SW480 (cell line): Measurements from ENCODE around the gene ANKFY1.
"Not testable (repeated sequence)": the region's sequence is repeated elsewhere in the genome, so short reads cannot be mapped to it uniquely, and the experiment has no call there.

Experiments
- DNase-seq: peaks from one replicate; pipeline ENCODE4 v3.0.0-alpha.2; 2016; ENCODE audit warnings: low spot score

Gene ANKFY1

DNA sequence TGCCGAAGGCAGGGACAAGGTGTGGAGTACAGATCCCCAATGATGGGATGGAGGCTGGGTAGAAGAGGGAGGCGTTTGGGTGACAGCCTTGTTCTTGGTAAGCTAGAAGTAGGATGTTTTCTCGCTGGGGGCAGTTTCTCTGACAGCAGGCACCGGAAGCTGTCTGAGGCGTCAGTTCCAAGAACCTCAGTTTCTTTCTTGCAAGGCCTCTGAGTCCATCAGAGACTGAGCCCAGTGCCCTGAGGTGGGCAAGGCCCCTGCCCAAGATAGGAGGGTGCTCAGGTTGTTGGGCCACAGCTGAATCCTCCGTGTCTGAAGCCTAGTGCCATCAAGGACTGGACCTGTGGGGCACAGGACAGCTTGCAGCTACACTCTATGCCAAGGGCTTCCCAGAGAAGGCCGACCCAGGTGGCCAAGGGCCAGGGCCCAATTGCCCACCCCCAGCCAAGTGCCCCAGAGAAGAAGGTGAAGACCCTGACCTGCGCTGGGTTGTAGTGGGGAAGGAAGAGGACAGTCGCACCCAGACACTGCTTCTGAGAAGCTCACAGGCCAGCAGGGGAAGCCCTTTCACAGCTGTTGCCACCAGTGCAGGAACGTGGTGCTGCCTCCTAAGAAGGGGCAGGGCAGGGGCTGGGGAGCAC is 107.7 kb downstream of the ANKFY1 start:
- no peak for DNase-seq

- no peak for DNase-seq
Observed at GRCh38 chr17:4154201-4154600, 109.6 kb downstream of the ANKFY1 start.

- no peak for DNase-seq
Observed at GRCh38 chr17:4152471-4152870, 111.3 kb downstream of the ANKFY1 start.

GRCh38 chr17:4150096-4150495 is 113.7 kb downstream of the ANKFY1 start:
- DNase-seq = no peak

DNA sequence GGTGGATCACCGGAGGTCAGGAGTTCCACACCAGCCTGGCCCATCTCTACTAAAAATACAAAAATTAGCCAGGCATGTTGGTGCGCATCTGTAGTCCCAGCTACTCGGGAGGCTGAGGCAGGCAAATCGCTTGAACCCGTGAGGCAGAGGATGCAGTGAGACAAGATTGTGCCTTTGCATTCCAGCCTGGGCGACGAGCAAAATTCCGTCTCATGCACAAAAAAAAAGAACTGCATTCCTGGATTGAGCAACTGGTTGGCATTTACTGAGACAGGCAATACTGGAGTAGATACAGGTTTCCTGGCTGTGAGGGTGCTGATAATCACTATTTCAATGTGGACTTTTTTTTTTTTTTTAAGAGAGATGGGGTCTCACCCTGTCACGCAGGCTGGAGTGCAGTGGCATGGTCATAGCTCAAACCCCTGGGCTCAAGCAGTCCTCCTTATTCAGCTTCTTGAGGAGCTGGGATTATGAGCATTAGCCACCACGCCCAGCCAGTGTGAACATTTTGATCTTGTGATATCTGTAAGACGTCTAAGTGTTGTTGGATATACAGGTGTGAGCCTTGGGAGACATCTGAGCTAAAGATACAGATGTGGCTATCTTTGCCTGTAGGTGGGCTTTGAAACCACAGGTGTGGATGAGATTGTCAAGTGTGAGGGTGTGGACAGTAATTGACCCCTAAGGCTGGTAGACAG is 115.0 kb downstream of the ANKFY1 start:
- DNase-seq = no peak

- DNase-seq = no peak
Observed at GRCh38 chr17:4147751-4148310, 115.9 kb downstream of the ANKFY1 start.

DNA sequence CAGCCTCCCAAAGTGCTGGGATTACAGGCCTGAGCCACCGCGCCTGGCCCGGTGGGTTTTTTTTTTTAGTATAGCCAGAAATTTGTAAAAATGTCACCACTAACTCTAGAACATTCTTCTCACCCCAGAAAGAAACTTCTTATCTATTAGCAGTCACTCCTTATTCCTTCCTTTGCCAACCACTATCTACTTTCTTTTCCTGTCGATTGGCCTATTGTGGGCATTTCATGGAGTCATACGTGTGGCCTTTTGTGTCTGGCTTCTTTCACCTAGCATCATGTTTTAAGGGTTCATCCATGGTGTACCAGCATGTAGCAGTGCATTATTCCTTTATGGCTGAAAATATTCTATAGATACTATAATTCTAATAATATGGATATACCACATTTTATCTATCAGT is 117.1 kb downstream of the ANKFY1 start:
- DNase-seq = no peak

DNA sequence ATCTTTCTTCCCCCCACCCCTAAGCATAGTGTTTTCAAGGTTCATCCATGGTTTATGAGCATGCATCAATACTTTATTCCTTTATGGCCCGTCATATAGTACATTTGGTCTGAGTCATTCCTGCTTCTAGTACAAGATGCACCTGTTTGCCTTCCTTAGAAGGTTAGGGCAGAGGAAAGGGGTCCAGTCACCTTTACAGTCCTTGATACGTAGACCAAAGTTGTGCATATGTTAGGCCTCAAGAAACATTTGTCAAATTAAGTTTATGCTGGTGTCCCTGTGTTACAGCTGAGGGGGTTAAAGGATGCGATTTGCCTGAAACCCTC is 119.4 kb downstream of the ANKFY1 start:
- no peak for DNase-seq

DNA sequence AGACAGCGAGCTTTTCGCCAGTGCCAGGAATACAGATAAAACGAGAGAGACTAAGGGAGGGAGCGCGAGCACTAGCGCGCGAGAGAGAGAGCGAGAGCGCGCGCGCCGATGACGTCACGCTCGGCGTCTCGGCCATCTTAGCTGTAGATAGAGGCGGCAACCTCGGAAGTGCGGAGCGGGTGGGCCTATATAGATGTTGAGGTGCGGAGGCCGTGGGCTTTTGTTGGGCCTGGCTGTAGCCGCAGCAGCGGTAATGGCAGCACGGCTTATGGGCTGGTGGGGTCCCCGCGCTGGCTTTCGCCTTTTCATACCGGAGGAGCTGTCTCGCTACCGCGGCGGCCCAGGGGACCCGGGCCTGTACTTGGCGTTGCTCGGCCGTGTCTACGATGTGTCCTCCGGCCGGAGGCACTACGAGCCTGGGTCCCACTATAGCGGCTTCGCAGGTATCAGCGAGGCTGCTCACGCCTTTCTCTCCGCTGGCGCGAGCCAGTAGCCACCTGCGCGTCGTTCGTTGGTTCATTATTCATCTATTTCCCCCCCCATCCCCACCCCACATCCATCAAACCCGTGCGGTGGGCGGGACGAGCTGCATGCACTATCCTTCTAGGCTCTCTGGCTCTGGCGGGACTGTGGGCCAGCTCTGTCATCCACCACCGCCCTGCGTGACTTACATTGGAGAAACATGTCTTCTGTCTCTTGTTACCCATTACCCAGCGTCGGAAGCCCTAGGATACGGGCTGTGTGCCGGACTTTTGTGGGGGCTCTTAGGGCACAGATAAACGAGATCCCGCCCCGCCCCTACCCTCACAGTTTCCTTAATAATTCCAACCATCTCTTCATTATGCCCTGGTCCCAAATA is 120.0 kb downstream of the ANKFY1 start:
- DNase-seq = peak; percentile 93

GRCh38 chr17:4142107-4142900 is 121.5 kb downstream of the ANKFY1 start:
- peak; percentile 25 for DNase-seq

DNA sequence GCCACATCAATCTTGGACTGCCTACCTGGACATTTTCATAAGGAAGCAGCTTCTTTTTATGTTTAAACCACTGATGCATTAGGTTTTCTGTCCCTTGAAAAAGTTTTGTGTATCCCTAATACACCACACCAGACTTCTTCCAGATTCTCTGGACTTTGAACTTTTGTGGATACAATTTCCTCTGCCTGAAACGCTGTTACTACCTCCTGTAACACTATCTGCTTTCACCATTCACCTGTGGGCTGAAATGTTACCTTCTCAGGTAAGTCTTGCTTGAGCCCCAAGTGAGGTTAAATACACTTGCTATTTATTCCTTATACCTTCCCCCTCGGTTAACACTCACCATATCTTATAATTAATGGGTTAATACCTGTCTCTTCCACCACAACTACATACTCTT is 123.7 kb downstream of the ANKFY1 start:
- no peak for DNase-seq

GRCh38 chr17:4138906-4139526 is 124.8 kb downstream of the ANKFY1 start:
- DNase-seq = not testable (repeated sequence)

- no peak for DNase-seq
Observed at GRCh38 chr17:4136373-4136772, 127.4 kb downstream of the ANKFY1 start.

DNA sequence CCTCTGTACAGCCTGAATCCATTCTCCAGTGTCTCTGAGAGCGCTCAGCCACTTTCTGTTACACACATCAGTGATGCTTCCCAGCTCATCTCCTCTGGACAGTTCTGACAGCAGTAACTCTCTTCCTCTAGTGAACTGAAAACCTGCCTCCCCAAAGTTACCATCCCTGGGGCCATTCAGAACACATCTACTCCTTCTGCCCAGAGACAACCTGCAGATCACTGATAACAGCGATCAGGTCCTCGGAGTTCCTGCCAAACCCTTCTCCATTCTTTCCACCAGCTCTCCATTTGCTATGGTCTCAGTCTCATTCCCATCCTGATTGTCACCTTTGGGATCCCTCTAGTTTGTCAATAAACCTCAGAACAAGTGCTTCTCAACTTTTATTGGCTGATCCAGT is 128.3 kb downstream of the ANKFY1 start:
- no peak for DNase-seq

DNA sequence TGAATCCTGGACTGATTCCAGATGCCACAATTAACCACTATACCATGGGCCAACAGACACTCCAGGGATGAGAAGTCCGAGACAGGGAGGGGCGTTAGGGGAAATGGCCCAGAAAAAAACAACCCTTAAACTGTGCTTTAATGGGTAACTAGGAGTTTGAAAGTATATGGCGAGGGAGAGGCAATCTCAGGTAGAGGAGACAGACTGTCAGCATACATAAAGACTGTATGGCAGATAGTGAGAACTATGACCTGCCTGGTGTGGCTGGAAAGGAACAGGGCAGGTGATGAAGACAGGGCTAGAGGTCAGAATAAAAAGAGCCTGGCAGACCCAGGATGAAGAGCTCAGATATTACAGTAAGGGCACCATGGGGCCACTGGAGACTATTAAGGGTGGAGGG is 129.1 kb downstream of the ANKFY1 start:
- DNase-seq = no peak

GRCh38 chr17:4130715-4131114 is 133.1 kb downstream of the ANKFY1 start:
- no peak for DNase-seq

GRCh38 chr17:4127555-4127954 is 136.2 kb downstream of the ANKFY1 start:
- DNase-seq = no peak

- DNase-seq = no peak
Observed at GRCh38 chr17:4125552-4125951, 138.2 kb downstream of the ANKFY1 start.

- DNase-seq = no peak
Observed at GRCh38 chr17:4124999-4125398, 138.8 kb downstream of the ANKFY1 start.

DNA sequence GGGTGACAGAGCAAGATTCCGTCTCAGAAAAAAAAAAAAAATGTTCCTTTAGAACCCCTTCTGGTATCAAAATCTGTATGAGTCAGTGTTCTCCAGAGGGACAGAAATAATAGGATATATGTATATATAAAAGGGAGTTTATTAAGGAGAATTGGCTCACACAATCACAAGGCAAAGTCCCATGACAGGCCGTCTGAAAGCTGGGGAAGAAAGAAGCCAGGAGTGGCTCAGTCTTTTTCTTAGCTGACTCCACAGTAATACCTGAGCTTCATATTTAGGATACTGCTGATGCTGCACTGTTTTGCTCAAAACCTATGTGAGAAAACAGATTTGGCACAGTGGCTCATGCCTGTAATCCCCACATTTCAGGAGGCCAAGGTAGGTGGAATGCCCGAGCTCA is 143.4 kb downstream of the ANKFY1 start:
- no peak for DNase-seq

DNA sequence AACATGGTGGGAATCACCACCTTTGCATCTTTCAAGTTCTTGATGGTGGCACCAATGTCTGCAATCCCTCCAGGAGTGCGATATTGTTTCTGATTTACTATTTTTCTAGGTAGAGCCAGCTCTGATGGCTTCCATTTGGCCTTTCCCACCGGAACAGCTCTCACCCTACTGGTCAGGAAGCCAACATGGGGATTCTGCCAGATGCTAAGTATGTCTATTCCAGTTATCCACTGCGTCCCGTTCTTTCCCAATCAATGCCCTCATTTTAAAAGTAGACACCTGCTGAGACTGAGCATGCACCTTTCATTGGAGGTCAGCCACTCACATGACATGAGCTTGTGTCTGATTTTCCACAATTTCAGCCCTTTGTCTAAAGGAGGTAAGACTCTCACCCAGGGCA is 144.5 kb downstream of the ANKFY1 start:
- DNase-seq = no peak
